ENCODE data around the gene ARSB. TPM values are rescaled to one million over a fixed set of nuclear protein-coding genes. Genes with fewer than 3 reads are reported as not detected.
A peak's percentile ranks its signal among the peaks of the same experiment; 100 is the strongest.

ARSB gene
- total RNA-seq, 1 experiment from 2014 or later = 5.2 TPM

GRCh38 chr5:78760366-78760765, 224.7 kb downstream of the ARSB start:
- no TSS peak for BruUV-seq (replicated peaks)
- no peaks in the 10 kb centered on the region for H3K36me3 Mint-ChIP-seq (ENCODE audit: insufficient read depth, unreplicated experiment)
- CTCF ChIA-PET = interaction anchor here (0.5 to 0.7 kb wide), 2 partner anchors 41 to 221 kb away, joined by 3 read pairs; no protein-coding TSS in a partner anchor
- no peak overlapping the region for H3K4me3 Mint-ChIP-seq (ENCODE audit: unreplicated experiment)
- H3K9me3 Mint-ChIP-seq (ENCODE audit: unreplicated experiment) = no peaks in the 10 kb centered on the region
- POLR2A ChIA-PET = interaction anchor here (1.2 kb wide), 1 partner anchor 10 kb away, joined by 4 read pairs; no protein-coding TSS in a partner anchor
- intact Hi-C loops (cut with micrococcal nuclease) = no loop called here
- no peaks in the 10 kb centered on the region for H3K27me3 Mint-ChIP-seq (ENCODE audit: insufficient read depth, unreplicated experiment)
- no peak overlapping the region for H3K27ac Mint-ChIP-seq (ENCODE audit: low read depth, unreplicated experiment)
- DNase-seq (ENCODE audit: unreplicated experiment) = no peak
- H3K4me1 Mint-ChIP-seq (ENCODE audit: insufficient read depth, unreplicated experiment) = peaks cover 9% of the 10 kb centered on the region
- no peak for TF ChIP-seq CTCF (IDR thresholded peaks at IDR 0.05; ENCODE audit: unreplicated experiment)

GRCh38 chr5:78758169-78758839, 226.8 kb downstream of the ARSB start:
- H3K4me1 Mint-ChIP-seq (ENCODE audit: insufficient read depth, unreplicated experiment) = peaks cover 9% of the 10 kb centered on the region
- ChIA-PET CTCF (interaction anchor here (0.6 kb wide), 1 partner anchor 91 kb away, joined by 4 read pairs; no protein-coding TSS in a partner anchor), POLR2A (no interaction called here)
- H3K27me3 Mint-ChIP-seq (ENCODE audit: insufficient read depth, unreplicated experiment) = no peaks in the 10 kb centered on the region
- intact Hi-C loops (cut with micrococcal nuclease) = no loop called here
- no peaks in the 10 kb centered on the region for H3K9me3 Mint-ChIP-seq (ENCODE audit: unreplicated experiment)
- no peak overlapping the region for H3K27ac Mint-ChIP-seq (ENCODE audit: low read depth, unreplicated experiment)
- H3K4me3 Mint-ChIP-seq (ENCODE audit: unreplicated experiment) = no peak overlapping the region
- BruUV-seq (replicated peaks) = no TSS peak
- DNase-seq (ENCODE audit: unreplicated experiment) = no peak
- no peak for TF ChIP-seq CTCF (IDR thresholded peaks at IDR 0.05; ENCODE audit: unreplicated experiment)
- H3K36me3 Mint-ChIP-seq (ENCODE audit: insufficient read depth, unreplicated experiment) = no peaks in the 10 kb centered on the region

- intact Hi-C loops (cut with micrococcal nuclease) = no loop called here
These were observed 227.6 kb downstream of the ARSB start for GRCh38 chr5:78757269-78758053.

More at GRCh38 chr5:78757269-78758053, 227.6 kb downstream of the ARSB start:
- no peaks in the 10 kb centered on the region for H3K9me3 Mint-ChIP-seq (ENCODE audit: unreplicated experiment)
- POLR2A ChIA-PET = interaction anchor here (0.7 kb wide), 1 partner anchor 878 kb away, joined by 3 read pairs; no protein-coding TSS in a partner anchor
- BruUV-seq (replicated peaks) = no TSS peak
- no peaks in the 10 kb centered on the region for H3K27me3 Mint-ChIP-seq (ENCODE audit: insufficient read depth, unreplicated experiment)
- H3K36me3 Mint-ChIP-seq (ENCODE audit: insufficient read depth, unreplicated experiment) = no peaks in the 10 kb centered on the region
- no peak overlapping the region for H3K4me3 Mint-ChIP-seq (ENCODE audit: unreplicated experiment)
- peak; percentile 53 for DNase-seq (ENCODE audit: unreplicated experiment)
- TF ChIP-seq CTCF (IDR thresholded peaks at IDR 0.05; ENCODE audit: unreplicated experiment) = no peak
- H3K4me1 Mint-ChIP-seq (ENCODE audit: insufficient read depth, unreplicated experiment) = peaks cover 9% of the 10 kb centered on the region
- CTCF ChIA-PET = no interaction called here
- no peak overlapping the region for H3K27ac Mint-ChIP-seq (ENCODE audit: low read depth, unreplicated experiment)
